GDM1 (cell line): ENCODE results near the gene ACTR2.
A peak's percentile ranks its signal among the peaks of the same experiment; 100 is the strongest.

Experiments used
- DNase-seq: peaks from one replicate; lab custom pipeline; 2025; lab: John Stamatoyannopoulos, UW

ACTR2 gene

DNA sequence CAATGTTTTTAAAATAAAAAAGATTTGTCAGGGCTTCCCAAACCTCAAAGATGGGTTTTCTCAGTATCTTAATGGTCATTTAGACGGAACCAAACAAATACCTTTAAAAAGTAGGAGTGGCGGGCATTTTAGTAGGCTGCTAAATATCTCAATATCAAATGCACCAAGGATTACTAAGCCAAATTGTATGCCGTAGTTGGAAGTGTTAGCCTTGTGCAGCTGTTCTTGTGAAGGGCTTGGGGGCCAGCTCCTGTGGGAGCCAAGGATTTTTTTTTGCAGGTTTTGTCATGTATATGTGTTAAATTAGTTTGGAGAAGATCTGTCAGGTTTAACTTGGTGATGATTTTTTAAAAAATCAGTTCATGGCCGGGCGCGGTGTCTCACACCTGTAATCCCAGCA lies 52.1 kb downstream of the ACTR2 start:
- DNase-seq, result no peak

GRCh38 chr2:65281627-65282351 lies 54.2 kb downstream of the ACTR2 start:
- no peak for DNase-seq

- DNase-seq, result no peak
Observed at GRCh38 chr2:65282477-65283053, 54.9 kb downstream of the ACTR2 start.

GRCh38 chr2:65287364-65287763 lies 59.7 kb downstream of the ACTR2 start:
- no peak for DNase-seq

DNA sequence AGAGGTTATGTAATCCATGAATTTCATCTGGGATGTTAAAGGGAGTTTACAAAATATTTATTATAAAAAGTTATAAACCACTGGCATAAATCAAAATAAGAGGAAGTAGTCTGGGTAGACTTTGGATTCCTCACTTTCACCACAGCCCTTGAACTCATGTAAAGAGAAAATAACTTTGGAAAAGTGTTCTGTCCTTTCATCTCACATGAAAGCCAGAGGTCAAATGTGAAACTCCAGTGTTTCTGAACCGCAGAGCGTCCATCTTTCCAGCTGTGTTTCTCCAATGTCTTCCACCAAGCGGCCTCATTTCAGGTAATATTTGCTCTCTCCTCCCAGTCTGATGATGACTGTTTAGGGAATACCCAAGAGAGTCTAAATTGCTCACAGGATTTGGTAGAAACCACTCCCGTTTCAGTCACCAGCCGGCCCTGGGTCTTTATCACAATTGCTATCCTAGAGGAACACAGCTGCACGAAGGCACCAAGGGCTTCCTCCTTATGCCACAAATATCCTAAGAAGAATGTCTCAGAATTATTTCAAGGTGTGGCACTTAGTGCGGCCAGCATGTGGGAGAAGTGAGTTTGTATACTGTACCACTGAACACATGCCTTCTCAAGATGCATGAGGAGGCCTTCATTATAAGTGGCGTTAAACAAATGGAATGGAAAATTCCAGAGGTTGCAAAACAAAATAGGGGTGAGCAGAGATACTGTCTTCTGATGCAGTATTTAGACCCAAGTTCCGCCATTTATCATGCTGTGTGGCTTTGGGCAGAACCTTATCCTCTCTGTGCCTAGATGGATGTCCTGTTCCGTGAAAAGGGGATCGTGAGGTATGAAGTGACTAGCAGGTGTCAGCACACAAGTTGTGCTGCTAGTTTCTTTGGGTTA lies 63.8 kb downstream of the ACTR2 start:
- DNase-seq, result no peak

DNA sequence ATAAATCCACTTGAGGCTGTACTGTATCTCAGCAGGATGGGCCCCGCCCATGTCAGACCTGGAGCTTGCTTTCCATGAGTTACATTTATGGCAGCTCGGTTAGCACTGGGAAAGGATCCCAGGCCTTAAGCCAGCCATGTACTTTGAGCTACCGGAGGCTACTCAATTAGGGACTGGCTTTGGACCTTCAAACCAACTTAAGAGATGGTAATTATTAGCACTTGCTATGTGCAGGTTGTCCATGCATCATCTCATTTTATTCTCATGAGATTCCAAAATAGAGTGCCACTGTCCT lies 64.4 kb downstream of the ACTR2 start:
- no peak for DNase-seq

GRCh38 chr2:65292461-65293011 lies 64.9 kb downstream of the ACTR2 start:
- no peak for DNase-seq

GRCh38 chr2:65293376-65293775 lies 65.7 kb downstream of the ACTR2 start:
- DNase-seq, result no peak

DNA sequence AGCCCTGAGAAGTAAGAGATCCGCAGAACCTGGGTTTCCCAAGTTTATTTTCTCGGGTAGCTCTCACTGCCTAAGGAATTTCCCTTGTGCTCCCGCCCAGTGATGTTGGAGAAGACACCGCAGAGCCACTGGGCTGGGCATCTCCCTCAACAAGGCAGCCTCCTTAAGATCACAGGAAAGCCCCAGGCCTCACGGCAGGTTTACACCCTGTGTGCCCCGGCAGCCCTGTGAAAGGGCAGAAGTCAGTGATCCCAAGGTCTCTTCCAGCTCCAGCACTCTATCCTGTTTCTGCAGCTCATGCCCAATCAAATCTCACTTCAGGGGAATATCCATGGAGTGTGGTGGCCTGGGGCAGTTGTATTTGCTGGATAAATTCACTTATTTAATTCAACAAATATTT lies 66.5 kb downstream of the ACTR2 start:
- DNase-seq, result no peak

DNA sequence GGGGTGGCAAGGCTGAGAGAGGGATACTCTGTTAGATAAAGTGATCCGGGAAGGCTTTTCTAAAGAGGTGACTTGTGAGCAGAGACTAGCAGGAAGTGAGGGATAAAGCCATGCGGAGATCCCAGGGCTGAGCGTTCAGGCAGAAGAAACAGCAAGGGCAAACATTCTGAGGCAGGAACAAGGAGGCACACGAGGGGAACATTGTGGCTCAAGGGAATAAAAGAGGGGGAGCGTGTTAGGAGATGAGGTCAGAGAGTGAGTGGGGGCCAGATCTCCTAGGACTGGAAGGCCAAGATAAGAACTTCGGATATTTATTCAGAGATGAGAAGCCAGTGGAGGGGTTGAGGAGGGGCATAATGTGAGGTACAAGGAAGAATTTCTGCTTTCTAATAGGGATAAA lies 67.1 kb downstream of the ACTR2 start:
- no peak for DNase-seq

GRCh38 chr2:65296971-65297370 lies 69.3 kb downstream of the ACTR2 start:
- no peak for DNase-seq

GRCh38 chr2:65297544-65297943 lies 69.9 kb downstream of the ACTR2 start:
- DNase-seq, result no peak

DNA sequence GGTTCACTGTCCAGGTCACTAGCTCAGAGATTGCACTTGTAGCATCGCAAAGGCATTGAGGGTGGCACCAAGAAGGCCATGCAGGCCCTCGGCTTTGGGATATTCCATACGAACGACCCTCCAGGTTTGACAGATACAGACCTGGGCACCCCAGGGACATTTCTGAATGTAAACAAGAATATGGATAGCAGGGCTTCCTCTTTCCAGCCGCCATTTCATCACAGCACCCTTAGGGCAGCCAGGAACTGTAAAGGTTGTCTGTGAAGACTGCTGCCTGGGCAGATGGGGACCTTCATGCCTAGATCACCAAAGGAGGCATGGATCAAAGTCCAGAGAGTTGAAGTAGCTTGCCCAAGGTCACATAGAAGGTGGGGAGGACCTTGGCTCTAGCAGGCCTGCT lies 70.5 kb downstream of the ACTR2 start:
- no peak for DNase-seq

- DNase-seq, result no peak
Observed at GRCh38 chr2:65299246-65299645, 71.6 kb downstream of the ACTR2 start.

DNA sequence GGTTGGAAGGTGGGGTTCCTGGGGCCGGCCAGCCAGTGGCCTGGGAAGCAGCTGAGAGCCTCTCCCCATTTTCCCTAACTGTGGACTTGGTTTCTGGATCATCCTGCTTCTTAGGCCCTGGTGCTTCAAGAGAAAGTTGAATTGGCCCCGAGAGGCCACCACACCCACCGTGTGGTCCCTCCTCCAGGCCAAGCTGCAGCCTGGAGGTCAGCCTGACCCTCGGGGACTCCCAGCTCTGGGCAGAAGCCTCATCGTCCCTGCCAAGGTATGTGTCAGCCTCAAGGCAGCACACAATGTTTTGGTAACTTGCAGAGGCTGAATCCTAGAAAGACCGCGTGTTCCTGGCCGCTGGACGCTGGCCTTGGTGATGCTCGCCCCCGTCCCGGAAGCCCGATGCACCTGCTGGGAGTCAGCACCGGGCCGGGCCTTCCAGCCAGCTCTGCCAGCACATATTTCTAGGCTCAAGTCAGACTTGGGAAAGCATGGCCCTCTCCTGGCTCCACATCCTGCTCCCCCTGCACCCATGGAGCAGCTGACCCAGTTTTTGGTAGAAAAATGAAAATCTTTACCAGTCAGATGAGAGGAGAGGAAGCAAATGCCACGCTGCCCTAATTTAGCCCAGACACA lies 72.6 kb downstream of the ACTR2 start:
- DNase-seq, result no peak

- peak; percentile 69 for DNase-seq
Observed at GRCh38 chr2:65300761-65301711, 73.4 kb downstream of the ACTR2 start.

DNA sequence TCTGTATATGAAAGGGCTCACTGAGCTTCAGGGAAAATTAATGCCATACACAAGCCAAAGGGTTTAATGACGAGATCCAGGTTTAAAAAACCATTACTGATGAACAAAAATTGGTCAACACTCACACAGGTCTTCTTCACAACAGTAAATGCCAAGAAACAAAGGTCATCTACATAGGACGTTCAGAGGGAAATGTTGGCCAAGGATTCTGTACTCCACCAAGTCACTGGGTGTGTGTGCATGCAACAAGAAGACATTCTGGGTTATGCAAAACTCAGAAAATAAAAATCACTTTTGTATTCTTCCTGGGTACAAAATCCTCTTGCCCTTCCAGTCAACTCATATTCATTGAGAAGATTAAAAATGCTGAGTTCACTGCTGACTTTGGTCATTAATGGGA lies 78.3 kb downstream of the ACTR2 start:
- DNase-seq, result no peak

DNA sequence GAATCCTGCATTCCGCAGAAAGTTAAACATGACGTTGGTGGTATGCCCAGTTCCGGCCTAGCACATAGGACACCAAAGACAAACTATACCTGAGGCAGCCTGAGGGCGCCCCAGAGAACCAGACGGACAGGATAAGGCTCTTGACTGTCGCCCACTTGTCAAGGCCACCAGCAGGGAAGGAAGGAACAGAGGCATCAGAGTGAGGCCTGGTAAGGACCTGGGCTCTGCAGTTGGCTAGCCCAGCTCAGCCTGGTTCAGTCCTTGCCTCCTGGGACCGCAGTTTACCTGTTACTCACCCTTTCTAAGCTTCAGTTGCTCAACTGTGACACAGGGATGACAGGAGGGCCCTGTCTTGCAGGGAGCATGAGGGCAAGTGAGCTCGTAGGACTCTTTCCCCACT lies 82.1 kb downstream of the ACTR2 start:
- DNase-seq, result no peak

DNA sequence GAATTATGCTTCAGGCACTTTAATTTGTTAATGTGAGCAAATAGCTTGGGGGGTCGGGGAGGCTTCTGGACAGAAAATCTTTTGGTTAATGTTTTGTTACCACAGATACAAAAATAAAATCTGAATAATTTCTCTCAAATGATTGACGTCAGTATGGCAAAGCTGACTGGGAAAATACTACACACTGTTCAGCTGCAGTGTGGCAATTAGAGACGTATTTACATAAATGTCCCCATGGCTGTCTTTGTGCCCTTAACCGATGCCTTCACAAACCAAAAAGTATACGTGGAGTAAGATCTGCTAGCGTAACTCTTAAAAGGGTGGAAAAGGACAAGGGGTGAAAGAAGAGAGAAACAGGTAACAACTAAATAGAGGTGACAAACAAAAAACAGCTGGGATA lies 83.4 kb downstream of the ACTR2 start:
- no peak for DNase-seq

- no peak for DNase-seq
Observed at GRCh38 chr2:65311596-65311995, 84.0 kb downstream of the ACTR2 start.
